HG03469 (cell line): ENCODE results near the gene IL1B.
"Not testable (repeated sequence)": the region's sequence is repeated elsewhere in the genome, so short reads cannot be mapped to it uniquely, and the experiment has no call there.

ENCODE experiments used
- ATAC-seq: cut with Tn5 transposase; IDR thresholded peaks from one replicate; pipeline ENCODE4 v1.9.1; 2021; ENCODE audit warnings: mild to moderate bottlenecking, moderate library complexity, moderate number of reproducible peaks; ENCODE audit not compliant: unreplicated experiment

Gene IL1B

GRCh38 chr2:112859406-112860183 is 23.0 kb upstream of the IL1B start:
- not testable (repeated sequence) for ATAC-seq

DNA sequence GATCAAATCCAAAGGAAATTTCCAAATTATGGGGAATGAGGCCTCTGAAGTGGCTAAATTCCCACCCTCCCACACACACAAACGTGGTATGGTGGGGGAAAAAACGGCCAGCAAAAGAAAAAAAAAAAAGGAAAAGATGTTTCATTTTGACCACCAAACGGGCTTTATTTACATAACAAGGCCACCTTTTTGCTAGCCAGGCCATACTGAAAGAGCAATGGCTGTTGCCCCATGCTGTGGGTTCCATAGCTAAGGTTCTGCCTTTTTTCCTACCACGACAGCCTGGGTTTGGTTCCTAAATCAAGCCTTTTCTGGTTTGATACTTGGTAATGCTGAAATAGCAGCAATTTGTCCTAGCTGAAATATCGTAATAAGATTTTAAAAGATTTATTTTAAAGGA is 14.0 kb upstream of the IL1B start:
- no peak for ATAC-seq

DNA sequence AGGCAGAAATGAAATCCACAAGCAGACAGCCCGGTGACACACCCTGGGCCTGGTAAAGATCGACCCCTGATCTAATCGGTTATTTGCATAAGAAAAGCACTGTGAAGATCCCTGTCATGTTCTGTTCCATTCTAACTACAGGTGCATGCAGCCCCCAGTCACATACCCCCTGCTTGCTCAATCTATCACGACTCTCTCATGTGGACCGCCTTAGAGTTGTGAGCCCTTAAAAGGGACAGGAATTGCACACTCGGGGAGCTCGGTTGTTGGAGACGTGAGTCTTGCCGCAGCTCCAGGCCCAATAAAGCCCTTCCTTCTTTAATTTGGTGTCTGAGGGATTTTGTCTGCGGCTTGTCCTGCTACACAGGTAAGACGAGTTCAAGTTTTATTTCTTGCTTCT is 13.4 kb upstream of the IL1B start:
- ATAC-seq = no peak

DNA sequence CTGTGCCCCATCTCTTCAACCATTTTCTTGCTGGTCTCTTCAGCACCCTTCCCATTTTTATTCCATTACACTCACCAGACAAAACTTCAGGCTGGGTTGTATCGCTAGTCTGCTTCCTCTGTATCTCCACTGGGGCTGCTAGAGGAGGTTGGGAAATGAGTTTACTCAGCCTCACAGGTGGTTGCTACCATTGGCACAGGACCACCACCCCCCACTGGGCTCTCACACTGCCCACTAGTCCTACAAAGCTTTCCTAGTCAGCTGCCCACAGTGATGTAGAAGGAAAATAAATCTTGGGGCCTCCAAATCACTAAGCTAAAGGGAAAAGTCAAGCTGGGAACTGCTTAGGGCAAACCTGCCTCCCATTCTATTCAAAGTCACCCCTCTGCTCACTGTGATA is 12.3 kb upstream of the IL1B start:
- no peak for ATAC-seq

DNA sequence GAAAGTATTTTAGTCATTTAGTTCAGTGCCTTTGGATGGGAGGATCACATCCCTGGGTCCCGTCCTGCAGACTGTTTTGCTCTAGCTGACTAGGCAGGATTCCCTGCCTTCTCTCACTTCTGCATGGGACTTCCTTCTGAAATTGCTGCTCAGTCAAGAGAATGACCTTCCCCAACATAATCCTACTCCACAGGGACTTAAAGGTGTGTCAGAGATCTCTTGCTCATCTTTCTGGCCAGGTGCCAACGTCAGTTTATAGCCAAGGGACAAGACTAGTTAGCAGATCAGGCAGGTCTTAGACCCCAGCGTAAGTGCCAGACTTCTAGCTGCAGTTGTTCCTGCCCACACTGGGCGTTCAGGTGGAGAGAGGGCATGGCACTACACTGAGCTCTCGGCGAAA is 9.5 kb upstream of the IL1B start:
- ATAC-seq = no peak

- no peak for ATAC-seq
Measured at GRCh38 chr2:112843836-112844235, 7.3 kb upstream of the IL1B start.

- no peak for ATAC-seq
Measured at GRCh38 chr2:112843288-112843687, 6.7 kb upstream of the IL1B start.

- no peak for ATAC-seq
Measured at GRCh38 chr2:112841295-112842044, 4.9 kb upstream of the IL1B start.

- ATAC-seq = no peak
Measured at GRCh38 chr2:112840068-112840445, 3.5 kb upstream of the IL1B start.

GRCh38 chr2:112839407-112840067 is 3.0 kb upstream of the IL1B start:
- ATAC-seq = no peak

DNA sequence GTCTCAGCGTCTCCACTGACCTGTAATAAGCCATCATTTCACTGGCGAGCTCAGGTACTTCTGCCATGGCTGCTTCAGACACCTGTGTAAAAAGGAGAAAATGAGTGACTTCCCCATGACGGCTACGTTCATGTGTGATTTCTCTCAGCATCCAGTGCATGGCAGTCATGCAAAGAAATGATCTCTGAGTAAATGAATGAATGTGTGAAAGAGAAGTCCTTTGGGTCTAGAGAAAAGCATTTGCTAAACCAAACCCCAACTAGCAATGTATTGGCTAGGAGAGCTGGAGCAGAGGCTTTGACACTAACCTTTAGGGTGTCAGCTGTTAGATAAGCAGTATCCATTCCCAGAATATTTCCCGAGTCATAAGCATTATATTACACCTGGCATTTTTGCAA is 417 bp downstream of the IL1B start:
- ATAC-seq = no peak

DNA sequence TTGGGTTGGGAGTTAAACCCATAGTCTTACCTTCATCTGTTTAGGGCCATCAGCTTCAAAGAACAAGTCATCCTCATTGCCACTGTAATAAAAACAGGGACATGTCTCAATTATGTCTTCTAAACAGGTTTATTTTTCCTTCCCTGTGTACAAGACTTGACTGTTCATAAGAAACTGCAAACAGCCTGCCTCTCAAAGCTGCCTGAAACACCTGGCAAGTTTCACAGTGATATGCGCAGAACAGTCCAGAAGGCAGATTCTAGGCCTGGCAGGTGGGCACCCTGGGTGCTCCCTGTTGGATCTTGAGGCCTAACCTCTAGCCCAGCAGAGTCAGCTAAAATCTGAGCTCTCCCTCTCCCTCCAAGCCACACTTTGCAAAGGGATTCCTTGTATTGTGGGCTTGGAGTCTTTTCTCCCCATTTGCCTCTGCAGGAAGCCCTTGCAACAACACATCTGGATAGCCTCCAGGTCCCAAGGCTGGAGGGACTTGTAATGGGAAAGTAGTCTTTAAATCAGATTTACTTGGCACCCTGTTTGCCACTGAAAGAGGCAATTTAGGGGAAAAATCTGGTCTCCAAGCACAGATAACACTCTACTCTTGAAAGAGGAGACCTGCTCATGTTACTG is 930 bp downstream of the IL1B start:
- ATAC-seq = no peak

- ATAC-seq = no peak
Measured at GRCh38 chr2:112835061-112835501, 1.5 kb downstream of the IL1B start.

- ATAC-seq = no peak
Measured at GRCh38 chr2:112834396-112835037, 2.1 kb downstream of the IL1B start.

GRCh38 chr2:112833976-112834375 is 2.6 kb downstream of the IL1B start:
- no peak for ATAC-seq

GRCh38 chr2:112833639-112833931 is 3.0 kb downstream of the IL1B start:
- not testable (repeated sequence) for ATAC-seq

DNA sequence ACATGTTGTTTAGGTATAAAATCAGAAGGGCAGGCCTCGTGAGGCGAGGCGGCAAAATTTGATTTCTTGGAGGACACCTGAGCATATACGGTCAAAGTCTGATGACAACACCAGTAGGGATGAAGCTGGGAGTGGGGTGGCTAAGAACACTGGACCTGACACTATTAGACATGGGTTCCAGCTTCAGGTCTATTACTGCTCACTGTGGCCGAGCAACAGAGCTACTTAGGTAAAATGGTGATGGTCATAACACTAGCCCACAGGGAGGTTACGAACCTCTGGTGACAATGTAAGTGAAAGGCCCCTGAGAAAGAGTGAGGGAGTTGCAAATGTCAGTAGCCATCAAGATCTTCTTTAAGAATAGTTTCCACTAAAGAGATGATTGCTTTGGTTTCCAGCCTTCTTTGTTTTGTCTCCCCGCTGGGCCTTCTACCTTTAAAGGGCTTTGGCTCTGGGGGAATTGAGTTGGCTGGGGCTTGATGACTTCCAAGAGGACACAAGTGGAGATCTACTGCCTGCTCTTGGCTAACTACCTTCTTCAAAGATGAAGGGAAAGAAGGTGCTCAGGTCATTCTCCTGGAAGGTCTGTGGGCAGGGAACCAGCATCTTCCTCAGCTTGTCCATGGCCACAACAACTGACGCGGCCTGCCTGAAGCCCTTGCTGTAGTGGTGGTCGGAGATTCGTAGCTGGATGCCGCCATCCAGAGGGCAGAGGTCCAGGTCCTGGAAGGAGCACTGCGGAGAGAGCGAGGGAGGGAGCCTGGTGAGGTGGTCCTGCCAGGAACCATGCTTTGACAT is 3.5 kb downstream of the IL1B start:
- no peak for ATAC-seq

DNA sequence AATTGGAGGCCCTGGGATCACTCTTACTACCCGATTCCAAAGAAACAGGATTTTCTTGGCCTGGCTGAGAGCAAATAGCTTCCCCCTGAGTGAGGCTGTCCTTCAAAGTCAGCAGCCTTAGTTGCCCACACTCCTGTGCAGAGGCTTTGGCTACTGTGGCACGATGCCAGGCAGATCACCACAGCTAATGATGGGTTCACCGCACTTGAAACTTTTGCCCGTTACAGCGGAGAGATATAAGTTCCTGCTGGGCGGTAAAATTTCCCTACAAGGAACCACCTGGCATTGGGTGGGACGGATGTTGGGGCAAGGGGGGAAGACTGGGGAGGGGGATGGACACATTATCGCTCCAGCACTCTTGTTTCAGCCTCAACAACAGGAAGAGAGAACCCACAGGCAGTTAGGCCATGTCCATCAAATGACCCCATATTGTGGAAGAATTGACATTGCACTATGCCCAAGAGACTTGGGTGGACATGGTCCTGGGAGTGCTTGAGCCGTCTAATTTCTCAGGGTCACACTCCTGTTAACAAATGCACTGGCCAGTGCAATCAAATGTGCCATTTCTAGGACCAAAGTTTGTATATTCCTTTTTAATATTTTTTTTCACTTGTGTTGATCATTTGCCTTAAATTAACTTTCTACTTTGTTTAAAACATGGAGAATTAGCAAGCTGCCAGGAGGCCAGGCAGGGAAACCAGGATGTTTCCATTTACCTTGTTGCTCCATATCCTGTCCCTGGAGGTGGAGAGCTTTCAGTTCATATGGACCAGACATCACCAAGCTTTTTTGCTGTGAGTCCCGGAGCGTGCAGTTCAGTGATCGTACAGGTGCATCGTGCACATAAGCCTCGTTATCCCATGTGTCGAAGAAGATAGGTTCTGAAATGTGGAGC is 4.4 kb downstream of the IL1B start:
- ATAC-seq = no peak

DNA sequence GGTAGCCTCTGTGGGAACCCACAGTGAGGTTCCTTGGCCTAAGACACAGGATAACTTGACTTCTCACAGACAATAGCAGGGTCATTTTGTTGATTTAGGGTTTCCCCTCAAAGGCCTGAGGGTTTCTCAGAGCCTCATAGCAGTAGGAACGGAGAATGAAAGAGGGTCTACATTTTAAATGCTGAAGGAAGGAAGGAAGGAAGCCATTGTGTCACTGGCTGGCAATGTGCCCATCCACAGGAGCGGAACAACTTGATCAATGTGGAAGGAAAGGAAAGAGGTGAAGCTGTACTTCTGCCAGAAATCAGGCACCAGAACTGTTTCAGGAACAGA is 5.1 kb downstream of the IL1B start:
- ATAC-seq = no peak
